H9 (cell line): ENCODE measurements around the gene CDH4. TPM values are rescaled to one million over a fixed set of nuclear protein-coding genes. Genes with fewer than 3 reads are reported as not detected.

Experiments used
- DNase-seq: peaks from one replicate; pipeline ENCODE4 v3.0.0-alpha.2; 2017
- H2AFZ ChIP-seq: one replicate; pipeline ENCODE4 v1.6.1; 2013; ENCODE audit warnings: mild to moderate bottlenecking, low read length, control low read depth, moderate library complexity
- H2AK5ac ChIP-seq: 2 replicates; pipeline ENCODE4 v1.6.1; 2013; ENCODE audit warnings: low read length, control low read depth, mixed read lengths; ENCODE audit not compliant: insufficient read length
- H2BK120ac ChIP-seq: one replicate; pipeline ENCODE4 v1.6.1; 2013; ENCODE audit warnings: low read depth, mild to moderate bottlenecking, low read length, control low read depth, inconsistent platforms; ENCODE audit not compliant: poor library complexity, severe bottlenecking
- H2BK12ac ChIP-seq: 2 replicates; pipeline ENCODE4 v1.6.1; 2013; ENCODE audit warnings: low read length, control low read depth, mixed read lengths, low read depth; ENCODE audit not compliant: insufficient read length
- H2BK15ac ChIP-seq: 2 replicates; pipeline ENCODE4 v1.6.1; 2013; ENCODE audit warnings: low read depth, low read length, control low read depth
- H2BK20ac ChIP-seq: one replicate; pipeline ENCODE4 v1.6.1; 2013; ENCODE audit warnings: low read depth, mild to moderate bottlenecking, low read length, control low read depth, inconsistent platforms; ENCODE audit not compliant: poor library complexity, severe bottlenecking
- H2BK5ac ChIP-seq: 2 replicates; pipeline ENCODE4 v1.6.1; 2013; ENCODE audit warnings: low read length, control low read depth, mixed read lengths; ENCODE audit not compliant: insufficient read length
- H3K14ac ChIP-seq: 2 replicates; pipeline ENCODE4 v1.6.1; 2013; ENCODE audit warnings: low read length, control low read depth; ENCODE audit not compliant: insufficient read depth
- H3K18ac ChIP-seq: 2 replicates; pipeline ENCODE4 v1.6.1; 2013; ENCODE audit warnings: low read depth, mild to moderate bottlenecking, mixed read lengths, low read length, control low read depth; ENCODE audit not compliant: insufficient read length
- H3K23ac ChIP-seq: 2 replicates; pipeline ENCODE4 v1.6.1; 2013; ENCODE audit warnings: low read length, control low read depth, mixed read lengths, low read depth; ENCODE audit not compliant: insufficient read length
- H3K23me2 ChIP-seq: 2 replicates; pipeline ENCODE4 v1.6.1; 2013; ENCODE audit warnings: low read depth, mild to moderate bottlenecking, mixed read lengths, low read length, control low read depth; ENCODE audit not compliant: insufficient read length, poor library complexity, severe bottlenecking
- H3K27ac ChIP-seq: 2 replicates; pipeline ENCODE4 v1.5.1; 2013; ENCODE audit warnings: low read length, control low read depth, mixed read lengths, low read depth; ENCODE audit not compliant: insufficient read length
- H3K27me3 ChIP-seq: 2 replicates; pipeline ENCODE4 v1.6.1; 2013; ENCODE audit warnings: low read length, control low read depth, inconsistent platforms; ENCODE audit not compliant: insufficient read depth
- H3K4ac ChIP-seq: 2 replicates; pipeline ENCODE4 v1.6.1; 2013; ENCODE audit warnings: low read depth, mild to moderate bottlenecking, control low read depth, inconsistent platforms, low read length, moderate library complexity
- H3K4me1 ChIP-seq: 2 replicates; pipeline ENCODE4 v1.6.1; 2013; ENCODE audit warnings: low read length, control low read depth, inconsistent platforms; ENCODE audit not compliant: insufficient read depth
- H3K4me2 ChIP-seq: 2 replicates; pipeline ENCODE4 v1.6.1; 2013; ENCODE audit warnings: low read length, control low read depth, mixed read lengths; ENCODE audit not compliant: insufficient read length, insufficient read depth
- H3K56ac ChIP-seq: 2 replicates; pipeline ENCODE4 v1.6.1; 2013; ENCODE audit warnings: low read depth, mild to moderate bottlenecking, mixed read lengths, low read length, control low read depth; ENCODE audit not compliant: insufficient read length
- H3K79me1 ChIP-seq: 2 replicates; pipeline ENCODE4 v1.6.1; 2013; ENCODE audit warnings: low read depth, mild to moderate bottlenecking, moderate library complexity, low read length, control low read depth, inconsistent platforms; ENCODE audit not compliant: insufficient read depth, poor library complexity, severe bottlenecking
- H3K79me2 ChIP-seq: 2 replicates; pipeline ENCODE4 v1.6.1; 2013; ENCODE audit warnings: low read length, control low read depth, inconsistent platforms; ENCODE audit not compliant: insufficient read depth
- H3K9ac ChIP-seq: 2 replicates; pipeline ENCODE4 v1.6.1; 2013; ENCODE audit warnings: low read length, control low read depth, mixed read lengths; ENCODE audit not compliant: insufficient read length; ENCODE audit errors: extremely low read depth
- H3K9me3 ChIP-seq: one replicate; pipeline ENCODE4 v1.6.1; 2013; ENCODE audit warnings: low read depth, low read length, inconsistent platforms; ENCODE audit not compliant: control insufficient read depth
- H3T11ph ChIP-seq: one replicate; pipeline ENCODE4 v1.6.1; 2013; ENCODE audit warnings: mild to moderate bottlenecking, low read length, control low read depth, inconsistent platforms
- H4K20me1 ChIP-seq: one replicate; pipeline ENCODE4 v1.6.1; 2013; ENCODE audit not compliant: control insufficient read depth, insufficient read length, insufficient read depth
- H4K5ac ChIP-seq: 2 replicates; pipeline ENCODE4 v1.6.1; 2013; ENCODE audit warnings: low read depth, mild to moderate bottlenecking, mixed read lengths, low read length, control low read depth; ENCODE audit not compliant: insufficient read length
- H4K8ac ChIP-seq: replicated peaks from 2 replicates; pipeline ENCODE4 v1.6.1; 2013; ENCODE audit warnings: low read length, control low read depth, mixed read lengths, low read depth; ENCODE audit not compliant: insufficient read length
- H4K91ac ChIP-seq: 2 replicates; pipeline ENCODE4 v1.6.1; 2013; ENCODE audit warnings: low read depth, mild to moderate bottlenecking, moderate library complexity, mixed read lengths, low read length, control low read depth; ENCODE audit not compliant: insufficient read length
- H3K27ac Mint-ChIP-seq, 3 experiments: 2 replicates in 2 of 3; 3 replicates in 1 of 3; pipeline ENCODE4 v1.8.0; 2020 to 2021; ENCODE audit warnings: mixed read lengths in 3 of 3, mild to moderate bottlenecking in 1 of 3, moderate library complexity in 1 of 3
- H3K27me3 Mint-ChIP-seq: 2 replicates; pipeline ENCODE4 v1.8.0; 2021; ENCODE audit warnings: low read depth, mild to moderate bottlenecking, moderate library complexity, mixed read lengths
- H3K36me3 Mint-ChIP-seq, 3 experiments: 2 replicates in 2 of 3; 3 replicates in 1 of 3; pipeline ENCODE4 v1.8.0; 2020 to 2021; ENCODE audit warnings: low read depth in 3 of 3, mixed read lengths in 3 of 3; ENCODE audit not compliant: insufficient read depth in 1 of 3
- H3K4me1 Mint-ChIP-seq, 2 experiments: 2 replicates each; pipeline ENCODE4 v1.8.0; 2020; ENCODE audit warnings: mixed read lengths in 2 of 2
- H3K4me3 Mint-ChIP-seq, 2 experiments: 2 replicates in 1 of 2; 3 replicates in 1 of 2; pipeline ENCODE4 v1.8.0; 2020 to 2021; ENCODE audit warnings: mild to moderate bottlenecking in 2 of 2, mixed read lengths in 2 of 2, moderate library complexity in 1 of 2
- H3K9me3 Mint-ChIP-seq, 2 experiments: 2 replicates in 1 of 2; 3 replicates in 1 of 2; pipeline ENCODE4 v1.8.0; 2020; ENCODE audit warnings: mild to moderate bottlenecking in 2 of 2, mixed read lengths in 2 of 2, moderate library complexity in 1 of 2
- WGBS: extraction: QIAGEN DNeasy Blood & Tissue Kit; methylation state at CpG from one replicate; pipeline ENCODE4 v1.1.7; 2013; ENCODE audit warnings: missing lambda C conversion rate, low lambda C conversion rate, mixed read lengths; ENCODE audit not compliant: insufficient read length; ENCODE audit errors: extremely low coverage; 5-methylcytosine and 5-hydroxymethylcytosine counted together
- total RNA-seq: library from RNA; stranded (reverse); gene quantifications from 2 replicates; pipeline ENCODE4 v1.2.1, GENCODE V29; 2021
- TF ChIP-seq, protein P1 (sequence below): fragments of 200-600 bp; sonication (generic); conservative IDR thresholded peaks from 3 replicates; pipeline ENCODE4 v1.8.0; 2021; ENCODE audit warnings: antibody characterized with exemption, mild to moderate bottlenecking

CDH4 gene
- total RNA-seq, 1 experiment from 2014 or later, result 3.0 TPM

DNA sequence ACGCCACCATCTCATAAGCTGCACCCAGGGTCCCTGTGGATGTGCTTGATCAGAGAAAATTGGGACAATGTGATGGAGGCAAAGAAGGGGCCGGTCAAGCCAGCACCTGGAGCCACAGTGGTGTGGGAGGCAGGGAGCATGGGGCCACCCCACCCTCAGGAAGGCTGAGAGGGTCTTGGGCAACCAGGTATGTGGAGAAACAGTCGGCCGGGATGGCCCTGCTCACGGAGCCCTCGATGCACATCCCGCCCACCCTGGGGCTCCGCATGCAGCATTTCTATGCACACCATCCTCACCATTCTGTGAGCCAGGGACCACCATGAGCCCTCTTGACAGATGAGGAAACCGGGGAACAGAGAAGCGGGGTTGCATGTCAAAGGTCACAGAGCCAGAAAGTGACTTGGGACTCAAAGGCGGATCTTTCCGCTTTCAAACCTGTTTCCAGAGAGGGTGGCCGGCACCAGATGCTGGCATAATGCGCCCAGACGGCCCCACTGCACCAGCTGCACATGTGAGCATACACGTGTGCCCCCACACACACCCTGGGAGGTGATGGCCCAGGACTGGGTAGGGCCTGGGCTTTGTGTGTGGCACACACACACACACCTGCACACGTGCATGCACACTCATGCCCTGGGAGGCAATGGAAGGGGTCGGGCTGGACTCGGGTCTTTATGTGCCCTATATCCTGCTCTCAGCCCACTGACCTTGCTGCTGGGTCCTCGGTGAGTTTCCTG, 415.2 kb downstream of the CDH4 start:
- no peak overlapping the region for H3K23ac ChIP-seq
- H2BK120ac ChIP-seq, result no peak overlapping the region
- no peaks in the 10 kb centered on the region for H3K79me1 ChIP-seq
- H3K14ac ChIP-seq, result no peak overlapping the region; the same call in 1 of the 2 replicates
- Mint-ChIP-seq H3K4me3 (no peak overlapping the region), H3K4me1 (no peaks in the 10 kb centered on the region), H3K27ac (no peak overlapping the region), H3K9me3 (peaks cover 3 to 6% of the 10 kb centered on the region in 2 experiments; a peak in 4 of 5 replicates), H3K36me3 (peaks cover 0 to 2% (median 0%) of the 10 kb centered on the region in 3 experiments; a peak in 3 of 7 replicates), H3K27me3 (peaks cover 66% of the 10 kb centered on the region)
- H2BK12ac ChIP-seq, result no peak overlapping the region
- H2AFZ ChIP-seq, result no peak overlapping the region
- H2AK5ac ChIP-seq, result no peak overlapping the region
- no peaks in the 10 kb centered on the region for H4K20me1 ChIP-seq
- H3K4ac ChIP-seq, result no peak overlapping the region
- no peak for DNase-seq
- H3K4me2 ChIP-seq, result no peak overlapping the region
- H4K91ac ChIP-seq, result no peak overlapping the region
- WGBS, result no CpG with 5 or more reads among the region's 20 CpGs
- H3K9me3 ChIP-seq, result no peaks in the 10 kb centered on the region
- TF ChIP-seq, protein P1, sequence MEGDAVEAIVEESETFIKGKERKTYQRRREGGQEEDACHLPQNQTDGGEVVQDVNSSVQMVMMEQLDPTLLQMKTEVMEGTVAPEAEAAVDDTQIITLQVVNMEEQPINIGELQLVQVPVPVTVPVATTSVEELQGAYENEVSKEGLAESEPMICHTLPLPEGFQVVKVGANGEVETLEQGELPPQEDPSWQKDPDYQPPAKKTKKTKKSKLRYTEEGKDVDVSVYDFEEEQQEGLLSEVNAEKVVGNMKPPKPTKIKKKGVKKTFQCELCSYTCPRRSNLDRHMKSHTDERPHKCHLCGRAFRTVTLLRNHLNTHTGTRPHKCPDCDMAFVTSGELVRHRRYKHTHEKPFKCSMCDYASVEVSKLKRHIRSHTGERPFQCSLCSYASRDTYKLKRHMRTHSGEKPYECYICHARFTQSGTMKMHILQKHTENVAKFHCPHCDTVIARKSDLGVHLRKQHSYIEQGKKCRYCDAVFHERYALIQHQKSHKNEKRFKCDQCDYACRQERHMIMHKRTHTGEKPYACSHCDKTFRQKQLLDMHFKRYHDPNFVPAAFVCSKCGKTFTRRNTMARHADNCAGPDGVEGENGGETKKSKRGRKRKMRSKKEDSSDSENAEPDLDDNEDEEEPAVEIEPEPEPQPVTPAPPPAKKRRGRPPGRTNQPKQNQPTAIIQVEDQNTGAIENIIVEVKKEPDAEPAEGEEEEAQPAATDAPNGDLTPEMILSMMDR, result no peak
- no peak overlapping the region for H4K8ac ChIP-seq
- no peak overlapping the region for H3K18ac ChIP-seq
- H3K27me3 ChIP-seq, result peaks cover 2% of the 10 kb centered on the region; the same call in 1 of the 2 replicates
- H2BK20ac ChIP-seq, result no peak overlapping the region
- H2BK15ac ChIP-seq, result no peak overlapping the region
- no peaks in the 10 kb centered on the region for H3K4me1 ChIP-seq
- no peak overlapping the region for H3K9ac ChIP-seq
- H2BK5ac ChIP-seq, result no peak overlapping the region
- H3K79me2 ChIP-seq, result no peaks in the 10 kb centered on the region
- no peak overlapping the region for H3K27ac ChIP-seq
- H4K5ac ChIP-seq, result no peak overlapping the region
- no peaks in the 10 kb centered on the region for H3K23me2 ChIP-seq
- no peak overlapping the region for H3T11ph ChIP-seq
- no peak overlapping the region for H3K56ac ChIP-seq
